GM19351 (cell line): ENCODE data around the gene SRRD.
A peak's percentile ranks its signal among the peaks of the same experiment; 100 is the strongest.

Experiments used
- ATAC-seq: cut with Tn5 transposase; IDR thresholded peaks from one replicate; pipeline ENCODE4 v1.9.1; 2021; ENCODE audit warnings: mild to moderate bottlenecking, moderate library complexity; ENCODE audit not compliant: unreplicated experiment

Gene SRRD

GRCh38 chr22:26480611-26480932 lies 3.1 kb upstream of the SRRD start:
- ATAC-seq: no peak

- no peak for ATAC-seq
Observed at GRCh38 chr22:26481112-26481693, 2.5 kb upstream of the SRRD start.

- no peak for ATAC-seq
Observed at GRCh38 chr22:26481694-26482093, 2.0 kb upstream of the SRRD start.

GRCh38 chr22:26482161-26482560 lies 1.5 kb upstream of the SRRD start:
- no peak for ATAC-seq

- ATAC-seq: no peak
Observed at GRCh38 chr22:26483043-26483438, 636 bp upstream of the SRRD start.

- ATAC-seq: no peak
Observed at GRCh38 chr22:26484360-26484706, 656 bp downstream of the SRRD start.

- no peak for ATAC-seq
Observed at GRCh38 chr22:26485013-26485412, 1.3 kb downstream of the SRRD start.

- ATAC-seq: no peak
Observed at GRCh38 chr22:26485806-26486390, 2.2 kb downstream of the SRRD start.

GRCh38 chr22:26486394-26486793 lies 2.7 kb downstream of the SRRD start:
- no peak for ATAC-seq

GRCh38 chr22:26487996-26488395 lies 4.3 kb downstream of the SRRD start:
- ATAC-seq: no peak

- no peak for ATAC-seq
Observed at GRCh38 chr22:26489447-26490036, 5.9 kb downstream of the SRRD start.

- no peak for ATAC-seq
Observed at GRCh38 chr22:26492220-26492619, 8.5 kb downstream of the SRRD start.

GRCh38 chr22:26494506-26494905 lies 10.8 kb downstream of the SRRD start:
- ATAC-seq: no peak

- ATAC-seq: no peak
Observed at GRCh38 chr22:26496456-26496855, 12.8 kb downstream of the SRRD start.

- no peak for ATAC-seq
Observed at GRCh38 chr22:26499188-26499703, 15.6 kb downstream of the SRRD start.

GRCh38 chr22:26501996-26502395 lies 18.3 kb downstream of the SRRD start:
- no peak for ATAC-seq

- no peak for ATAC-seq
Observed at GRCh38 chr22:26502688-26503561, 19.2 kb downstream of the SRRD start.

- no peak for ATAC-seq
Observed at GRCh38 chr22:26503758-26504157, 20.1 kb downstream of the SRRD start.

- ATAC-seq: no peak
Observed at GRCh38 chr22:26508148-26508547, 24.5 kb downstream of the SRRD start.

- ATAC-seq: peak; percentile 95
Observed at GRCh38 chr22:26512149-26512793, 28.6 kb downstream of the SRRD start, which contains the start of gene TFIP11. TFIP11 (minus strand) TSS chr22:26512473; CDS start chr22:26510272, 2,201 bp downstream.

GRCh38 chr22:26513838-26514237 lies 30.2 kb downstream of the SRRD start:
- no peak for ATAC-seq
